Mesenchymal stem cell (in vitro differentiated cells and primary cell): ENCODE data around the gene FBP2.

Experiments
- DNase-seq: peaks from one replicate; pipeline ENCODE4 v3.0.0-alpha.2; 2013
- H2AFZ ChIP-seq: one replicate; pipeline ENCODE4 v1.6.1; 2013; ENCODE audit warnings: low read depth, mild to moderate bottlenecking, control low read depth, inconsistent platforms, low read length, moderate library complexity
- H2AK5ac ChIP-seq: 2 replicates; pipeline ENCODE4 v1.6.1; 2013; ENCODE audit warnings: low read length, moderate library complexity, mild to moderate bottlenecking, inconsistent platforms; ENCODE audit not compliant: severe bottlenecking
- H2BK120ac ChIP-seq: one replicate; pipeline ENCODE4 v1.6.1; 2013; ENCODE audit warnings: low read depth, mild to moderate bottlenecking, inconsistent platforms, low read length, moderate library complexity
- H2BK12ac ChIP-seq, 2 experiments: one replicate each; pipeline ENCODE4 v1.6.1; 2013; ENCODE audit warnings: inconsistent platforms in 2 of 2, low read length in 2 of 2, mild to moderate bottlenecking in 2 of 2, moderate library complexity in 2 of 2, control low read depth in 1 of 2
- H2BK15ac ChIP-seq: one replicate; pipeline ENCODE4 v1.6.1; 2013; ENCODE audit warnings: mild to moderate bottlenecking, low read depth, inconsistent platforms; ENCODE audit not compliant: poor library complexity, severe bottlenecking
- H2BK5ac ChIP-seq: 2 replicates; pipeline ENCODE4 v1.6.1; 2013; ENCODE audit warnings: low read depth, mild to moderate bottlenecking, low read length, control low read depth, inconsistent platforms; ENCODE audit not compliant: poor library complexity, severe bottlenecking
- H3K14ac ChIP-seq, 2 experiments: one replicate each; pipeline ENCODE4 v1.6.1; 2013; ENCODE audit warnings: inconsistent platforms in 2 of 2, low read length in 2 of 2, control low read depth in 1 of 2, mild to moderate bottlenecking in 1 of 2, moderate library complexity in 1 of 2
- H3K18ac ChIP-seq, 2 experiments: one replicate each; pipeline ENCODE4 v1.6.1; 2013; ENCODE audit warnings: inconsistent platforms in 2 of 2, low read length in 2 of 2, control low read depth in 1 of 2, low read depth in 1 of 2, mild to moderate bottlenecking in 1 of 2
- H3K23ac ChIP-seq, 2 experiments: one replicate each; pipeline ENCODE4 v1.6.1; 2013; ENCODE audit warnings: inconsistent platforms in 2 of 2, low read length in 2 of 2, mild to moderate bottlenecking in 2 of 2, moderate library complexity in 2 of 2, control low read depth in 1 of 2
- H3K27ac ChIP-seq: 2 replicates; pipeline ENCODE4 v1.5.1; 2013; ENCODE audit warnings: mild to moderate bottlenecking, moderate library complexity, low read length, control low read depth, inconsistent platforms; ENCODE audit not compliant: poor library complexity, severe bottlenecking
- H3K27me3 ChIP-seq, 2 experiments: 2 replicates each; pipeline versions ENCODE4 v1.6.1 to v1.7.0; 2013; ENCODE audit warnings: low read length in 2 of 2, mild to moderate bottlenecking in 2 of 2, moderate library complexity in 2 of 2, control low read depth in 1 of 2, inconsistent platforms in 1 of 2; ENCODE audit not compliant: control insufficient read depth in 1 of 2, insufficient read depth in 1 of 2
- H3K36me3 ChIP-seq, 2 experiments: 2 replicates each; pipeline versions ENCODE4 v1.6.1 to v1.7.0; 2013; ENCODE audit warnings: low read length in 2 of 2, control low read depth in 1 of 2, inconsistent platforms in 1 of 2, low read depth in 1 of 2, mild to moderate bottlenecking in 1 of 2; ENCODE audit not compliant: insufficient read depth in 2 of 2, control insufficient read depth in 1 of 2
- H3K4ac ChIP-seq, 2 experiments: one replicate each; pipeline ENCODE4 v1.6.1; 2013; ENCODE audit warnings: inconsistent platforms in 2 of 2, low read length in 2 of 2, mild to moderate bottlenecking in 2 of 2, moderate library complexity in 2 of 2, control low read depth in 1 of 2, low read depth in 1 of 2
- H3K4me1 ChIP-seq: 2 replicates; pipeline ENCODE4 v1.6.1; 2013; ENCODE audit warnings: low read depth, low read length, control low read depth; ENCODE audit not compliant: control insufficient read depth, insufficient read depth
- H3K4me2 ChIP-seq: 2 replicates; pipeline ENCODE4 v1.6.1; 2013; ENCODE audit warnings: low read length, mild to moderate bottlenecking, inconsistent platforms; ENCODE audit not compliant: poor library complexity, severe bottlenecking
- H3K4me3 ChIP-seq, 2 experiments: 2 replicates each; pipeline versions ENCODE4 v1.5.1 to v1.7.0; 2013; ENCODE audit warnings: low read length in 2 of 2, mild to moderate bottlenecking in 2 of 2, control low read depth in 1 of 2, low read depth in 1 of 2; ENCODE audit not compliant: insufficient read depth in 1 of 2
- H3K79me1 ChIP-seq: replicated peaks from 2 replicates; pipeline ENCODE4 v1.6.1; 2013; ENCODE audit warnings: mild to moderate bottlenecking, control low read depth, low read length, inconsistent platforms; ENCODE audit not compliant: poor library complexity, severe bottlenecking
- H3K9ac ChIP-seq: 2 replicates; pipeline ENCODE4 v1.7.0; 2013; ENCODE audit warnings: mild to moderate bottlenecking, low read length, moderate library complexity
- H3K9me3 ChIP-seq: 2 replicates; pipeline ENCODE4 v1.7.0; 2013; ENCODE audit warnings: mild to moderate bottlenecking, low read length; ENCODE audit not compliant: control insufficient read depth
- H4K8ac ChIP-seq: one replicate; pipeline ENCODE4 v1.6.1; 2013; ENCODE audit warnings: inconsistent platforms, mild to moderate bottlenecking, low read length, moderate library complexity
- H4K91ac ChIP-seq: one replicate; pipeline ENCODE4 v1.6.1; 2013; ENCODE audit warnings: mild to moderate bottlenecking, low read length, inconsistent platforms
- WGBS: methylation state at CpG from one replicate; pipeline ENCODE4 v1.1.7; 2013; ENCODE audit warnings: mixed read lengths; 5-methylcytosine and 5-hydroxymethylcytosine counted together

The FBP2 gene

GRCh38 chr9:94577036-94577435 lies 16.6 kb downstream of the FBP2 start:
- Histone ChIP-seq H2BK5ac (no peak overlapping the region), H3K36me3 (no peaks in the 10 kb centered on the region), H3K79me1 (no peaks in the 10 kb centered on the region), H3K9me3 (no peaks in the 10 kb centered on the region), H4K91ac (no peak overlapping the region), H3K9ac (no peak overlapping the region), H3K4me3 (no peak overlapping the region), H2AK5ac (no peak overlapping the region), H3K4me2 (no peak overlapping the region), H2BK15ac (no peak overlapping the region), H3K4me1 (no peaks in the 10 kb centered on the region), H4K8ac (no peak overlapping the region), H3K23ac (no peak overlapping the region), H3K4ac (no peak overlapping the region), H2BK120ac (no peak overlapping the region), H3K27me3 (peaks cover 0 to 4% of the 10 kb centered on the region in 2 experiments), H3K27ac (no peak overlapping the region), H2BK12ac (no peak overlapping the region), H3K18ac (no peak overlapping the region), H2AFZ (no peak overlapping the region), H3K14ac (no peak overlapping the region)
- no peak for DNase-seq
- WGBS = 0% methylated on average over 1 of the region's 1 CpG

GRCh38 chr9:94576131-94576530 lies 17.5 kb downstream of the FBP2 start:
- H3K36me3 ChIP-seq = no peaks in the 10 kb centered on the region
- no peak overlapping the region for H3K27ac ChIP-seq
- no peak overlapping the region for H3K23ac ChIP-seq
- no peaks in the 10 kb centered on the region for H3K4me1 ChIP-seq
- H3K14ac ChIP-seq = no peak overlapping the region
- H2BK5ac ChIP-seq = no peak overlapping the region
- no peaks in the 10 kb centered on the region for H3K79me1 ChIP-seq
- H3K4me3 ChIP-seq = no peak overlapping the region
- no peak overlapping the region for H2BK120ac ChIP-seq
- 92% methylated on average over 2 of the region's 2 CpGs for WGBS
- no peak overlapping the region for H2BK15ac ChIP-seq
- no peak overlapping the region for H3K4ac ChIP-seq
- H4K8ac ChIP-seq = no peak overlapping the region
- DNase-seq = no peak
- peaks cover 0 to 13% of the 10 kb centered on the region in 2 experiments for H3K27me3 ChIP-seq
- H2AK5ac ChIP-seq = no peak overlapping the region
- no peak overlapping the region for H2BK12ac ChIP-seq
- H3K9ac ChIP-seq = no peak overlapping the region
- no peak overlapping the region for H3K18ac ChIP-seq
- H4K91ac ChIP-seq = no peak overlapping the region
- no peak overlapping the region for H3K4me2 ChIP-seq
- H2AFZ ChIP-seq = no peak overlapping the region
- H3K9me3 ChIP-seq = no peaks in the 10 kb centered on the region

DNA sequence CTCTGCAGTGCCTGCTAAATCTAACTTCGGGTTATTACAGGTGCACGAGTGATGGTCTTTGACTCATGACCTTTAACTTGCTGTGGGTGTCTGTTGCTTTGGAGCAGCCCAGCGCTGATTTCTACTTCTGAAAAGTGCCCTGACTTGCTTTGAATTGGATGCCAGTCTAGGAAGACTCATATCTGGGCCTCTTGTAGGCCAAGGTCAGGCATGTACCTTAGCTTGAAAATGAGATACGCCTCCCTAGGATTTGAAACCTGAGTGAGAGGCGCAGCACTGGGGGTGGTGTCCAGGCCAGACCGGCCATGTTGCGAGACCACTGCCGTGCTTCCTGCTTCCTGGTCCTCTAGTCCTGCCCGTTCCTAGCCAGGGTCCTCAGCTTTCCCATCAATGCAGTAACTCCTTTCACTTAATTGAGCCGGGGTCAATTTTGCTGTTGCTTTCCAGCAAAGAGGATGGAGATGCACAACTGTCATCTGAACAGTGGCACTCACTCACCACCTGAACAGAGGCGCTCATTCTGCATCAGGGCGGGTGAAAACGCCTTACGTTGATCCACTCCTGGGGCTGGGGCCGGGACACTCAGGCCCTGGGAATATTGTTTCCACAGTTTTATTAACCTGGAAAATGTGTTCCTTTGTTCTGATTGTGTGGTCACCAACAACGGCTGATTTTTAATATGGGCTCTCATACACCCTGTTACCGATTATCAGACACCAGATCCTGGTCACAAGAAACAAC lies 24.5 kb downstream of the FBP2 start:
- no peak overlapping the region for H3K27ac ChIP-seq
- no peak overlapping the region for H2AFZ ChIP-seq
- H3K36me3 ChIP-seq = no peaks in the 10 kb centered on the region
- H4K8ac ChIP-seq = peak overlapping the region; percentile 22
- H3K23ac ChIP-seq = no peak overlapping the region
- no peak overlapping the region for H3K18ac ChIP-seq
- no peak overlapping the region for H2AK5ac ChIP-seq
- no peak overlapping the region for H2BK15ac ChIP-seq
- no peak overlapping the region for H2BK120ac ChIP-seq
- H3K14ac ChIP-seq = no peak overlapping the region
- no peak overlapping the region for H4K91ac ChIP-seq
- H3K79me1 ChIP-seq = no peaks in the 10 kb centered on the region
- H3K4me1 ChIP-seq = no peaks in the 10 kb centered on the region
- no peak overlapping the region for H3K4me3 ChIP-seq
- no peaks in the 10 kb centered on the region for H3K9me3 ChIP-seq
- H3K4me2 ChIP-seq = no peak overlapping the region
- H3K4ac ChIP-seq = peak overlapping the region in 1 of 2 experiments; percentile 43
- no peak overlapping the region for H3K9ac ChIP-seq
- H2BK12ac ChIP-seq = no peak overlapping the region
- DNase-seq = no peak
- WGBS = 87% methylated on average over 16 of the region's 17 CpGs
- peaks cover 3 to 23% of the 10 kb centered on the region in 2 experiments for H3K27me3 ChIP-seq
- no peak overlapping the region for H2BK5ac ChIP-seq

GRCh38 chr9:94568250-94568889 lies 25.3 kb downstream of the FBP2 start:
- Histone ChIP-seq H4K8ac (no peak overlapping the region), H3K4me3 (no peak overlapping the region), H3K4ac (no peak overlapping the region), H2AK5ac (no peak overlapping the region), H2BK12ac (no peak overlapping the region), H3K36me3 (no peaks in the 10 kb centered on the region), H2BK5ac (no peak overlapping the region), H3K14ac (no peak overlapping the region), H3K4me1 (no peaks in the 10 kb centered on the region), H2AFZ (no peak overlapping the region), H2BK120ac (no peak overlapping the region), H3K27me3 (peaks cover 3 to 23% of the 10 kb centered on the region in 2 experiments), H3K4me2 (no peak overlapping the region), H3K79me1 (no peaks in the 10 kb centered on the region), H3K18ac (no peak overlapping the region), H4K91ac (no peak overlapping the region), H3K27ac (no peak overlapping the region), H3K9me3 (no peaks in the 10 kb centered on the region), H3K9ac (no peak overlapping the region), H3K23ac (no peak overlapping the region), H2BK15ac (no peak overlapping the region)
- 50% methylated on average over 2 of the region's 3 CpGs for whole genome bisulfite sequencing
- DNase-seq = no peak
